Dermis microvascular lymphatic vessel endothelial cell (primary cell): ENCODE results near the gene SPAG17. TPM values are rescaled to one million over a fixed set of nuclear protein-coding genes. Genes with fewer than 3 reads are reported as not detected.

Source experiments
- DNase-seq, 2 donors: peaks; one replicate each; pipeline versions ENCODE4 v3.0.0 to v3.0.0-alpha.2; 2010; ENCODE audit warnings: low read depth in 2 of 2
- total RNA-seq: library from RNA; depleted of rRNA; stranded (reverse); fragments of >200 nt; gene quantifications from 2 replicates; pipeline ENCODE4 v1.2.1, GENCODE V29; 2014

The SPAG17 gene
- not detected in 2 replicates for total RNA-seq

GRCh38 chr1:118185084-118185832 is at the start of gene SPAG17:
TSS of gene SPAG17 (minus strand) at chr1:118185228. CDS start at chr1:118185157, 71 bp downstream.
- DNase-seq: no peak

GRCh38 chr1:118225471-118225870 is 40.4 kb upstream of the SPAG17 start:
- no peak for DNase-seq

GRCh38 chr1:118223426-118223825 is 38.4 kb upstream of the SPAG17 start:
- DNase-seq: no peak

- DNase-seq: no peak
Observed at GRCh38 chr1:118219438-118219837, 34.4 kb upstream of the SPAG17 start.

GRCh38 chr1:118217141-118217838 is 32.3 kb upstream of the SPAG17 start:
- DNase-seq: no peak

GRCh38 chr1:118214866-118215265 is 29.8 kb upstream of the SPAG17 start:
- no peak for DNase-seq

GRCh38 chr1:118210723-118211110 is 25.7 kb upstream of the SPAG17 start:
- DNase-seq: no peak

- DNase-seq: no peak
Observed at GRCh38 chr1:118210051-118210722, 25.2 kb upstream of the SPAG17 start.

GRCh38 chr1:118209648-118210047 is 24.6 kb upstream of the SPAG17 start:
- DNase-seq: no peak

GRCh38 chr1:118206966-118207365 is 21.9 kb upstream of the SPAG17 start:
- DNase-seq: no peak

- no peak for DNase-seq
Observed at GRCh38 chr1:118204648-118205047, 19.6 kb upstream of the SPAG17 start.

- no peak for DNase-seq
Observed at GRCh38 chr1:118204105-118204504, 19.1 kb upstream of the SPAG17 start.

- DNase-seq: no peak
Observed at GRCh38 chr1:118202076-118202608, 17.1 kb upstream of the SPAG17 start.

GRCh38 chr1:118201524-118201923 is 16.5 kb upstream of the SPAG17 start:
- no peak for DNase-seq

- DNase-seq: no peak
Observed at GRCh38 chr1:118200836-118201235, 15.8 kb upstream of the SPAG17 start.

- no peak for DNase-seq
Observed at GRCh38 chr1:118190561-118190960, 5.5 kb upstream of the SPAG17 start.

- DNase-seq: no peak
Observed at GRCh38 chr1:118189564-118189963, 4.5 kb upstream of the SPAG17 start.

- DNase-seq: no peak
Observed at GRCh38 chr1:118188411-118188810, 3.4 kb upstream of the SPAG17 start.

GRCh38 chr1:118186026-118186425 is 998 bp upstream of the SPAG17 start:
- DNase-seq: no peak

- DNase-seq: no peak
Observed at GRCh38 chr1:118184739-118185083, 317 bp downstream of the SPAG17 start.

- DNase-seq: no peak
Observed at GRCh38 chr1:118183586-118183985, 1.4 kb downstream of the SPAG17 start.

- DNase-seq: no peak
Observed at GRCh38 chr1:118177998-118178397, 7.0 kb downstream of the SPAG17 start.
